HL-60 (cell line): ENCODE results near the gene CBY1.

Source experiments
- CTCF ChIP-seq: IDR thresholded peaks from one replicate; pipeline ENCODE4 v1.5.1; 2011; ENCODE audit warnings: low read length, control low read depth, inconsistent platforms; ENCODE audit not compliant: insufficient read depth
- GABPA ChIP-seq: IDR thresholded peaks from 2 replicates; pipeline ENCODE4 v1.6.1; 2012; ENCODE audit warnings: low read depth
- POLR2AphosphoS5 ChIP-seq: IDR thresholded peaks from 2 replicates; pipeline ENCODE4 v1.6.1; 2012; ENCODE audit warnings: low read depth

DNA sequence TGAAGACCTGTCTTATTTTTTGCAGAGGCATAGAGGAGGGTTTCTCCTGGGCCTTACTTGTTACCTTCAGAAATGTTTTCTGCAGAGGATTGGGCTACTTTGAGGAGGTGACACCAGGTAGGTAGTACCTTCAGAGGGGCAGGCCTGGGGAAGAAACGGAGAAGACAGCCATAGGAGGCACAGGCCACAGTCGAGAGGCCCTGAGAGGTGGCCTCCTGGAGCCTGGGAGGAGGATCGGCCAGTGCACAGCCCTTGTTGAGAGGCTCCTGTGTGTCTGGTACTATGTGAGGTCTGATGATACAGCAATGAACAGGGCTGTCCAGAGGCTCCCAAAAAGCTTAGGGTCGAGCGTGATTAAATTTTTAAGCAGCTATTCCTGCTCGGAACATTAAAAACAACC lies 60.8 kb downstream of the CBY1 start:
- no peak for TF ChIP-seq CTCF
- no peak for TF ChIP-seq POLR2AphosphoS5
- TF ChIP-seq GABPA: no peak
